ENCODE measurements around the gene SOHLH1.

DNA sequence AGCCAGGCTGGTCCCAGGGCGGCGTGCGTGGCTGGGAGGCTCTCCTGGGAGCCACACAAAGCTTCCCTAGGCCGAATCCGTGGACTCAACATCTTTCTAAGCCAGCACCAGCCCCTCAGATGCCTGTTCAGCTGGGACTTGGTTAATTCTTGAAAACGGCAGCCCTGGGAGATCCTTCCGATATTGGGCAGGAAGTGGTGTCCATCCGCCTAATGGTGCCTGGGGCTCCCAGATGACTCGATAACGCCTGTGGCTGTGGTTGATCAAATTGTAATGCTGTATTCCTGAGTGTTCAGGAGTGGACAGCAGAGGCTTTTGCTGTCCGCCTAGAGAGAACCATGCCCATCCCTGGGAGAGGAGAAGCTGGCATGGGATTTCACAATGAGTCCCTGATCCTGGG, 16.8 kb upstream of the SOHLH1 start:
- TF ChIP-seq POLR2A (IDR thresholded peaks at IDR 0.05; ENCODE audit: low read depth) (no peak), POLR2AphosphoS5 (IDR thresholded peaks at IDR 0.05) (no peak), EP300 (IDR thresholded peaks at IDR 0.05) (no peak)
- TF ChIP-seq, protein P1, sequence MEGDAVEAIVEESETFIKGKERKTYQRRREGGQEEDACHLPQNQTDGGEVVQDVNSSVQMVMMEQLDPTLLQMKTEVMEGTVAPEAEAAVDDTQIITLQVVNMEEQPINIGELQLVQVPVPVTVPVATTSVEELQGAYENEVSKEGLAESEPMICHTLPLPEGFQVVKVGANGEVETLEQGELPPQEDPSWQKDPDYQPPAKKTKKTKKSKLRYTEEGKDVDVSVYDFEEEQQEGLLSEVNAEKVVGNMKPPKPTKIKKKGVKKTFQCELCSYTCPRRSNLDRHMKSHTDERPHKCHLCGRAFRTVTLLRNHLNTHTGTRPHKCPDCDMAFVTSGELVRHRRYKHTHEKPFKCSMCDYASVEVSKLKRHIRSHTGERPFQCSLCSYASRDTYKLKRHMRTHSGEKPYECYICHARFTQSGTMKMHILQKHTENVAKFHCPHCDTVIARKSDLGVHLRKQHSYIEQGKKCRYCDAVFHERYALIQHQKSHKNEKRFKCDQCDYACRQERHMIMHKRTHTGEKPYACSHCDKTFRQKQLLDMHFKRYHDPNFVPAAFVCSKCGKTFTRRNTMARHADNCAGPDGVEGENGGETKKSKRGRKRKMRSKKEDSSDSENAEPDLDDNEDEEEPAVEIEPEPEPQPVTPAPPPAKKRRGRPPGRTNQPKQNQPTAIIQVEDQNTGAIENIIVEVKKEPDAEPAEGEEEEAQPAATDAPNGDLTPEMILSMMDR (IDR thresholded peaks at IDR 0.05): no peak

Data from esophagus muscularis mucosa (tissue), 4 donors.